ENCODE results near the gene ETV6.

Gene ETV6

DNA sequence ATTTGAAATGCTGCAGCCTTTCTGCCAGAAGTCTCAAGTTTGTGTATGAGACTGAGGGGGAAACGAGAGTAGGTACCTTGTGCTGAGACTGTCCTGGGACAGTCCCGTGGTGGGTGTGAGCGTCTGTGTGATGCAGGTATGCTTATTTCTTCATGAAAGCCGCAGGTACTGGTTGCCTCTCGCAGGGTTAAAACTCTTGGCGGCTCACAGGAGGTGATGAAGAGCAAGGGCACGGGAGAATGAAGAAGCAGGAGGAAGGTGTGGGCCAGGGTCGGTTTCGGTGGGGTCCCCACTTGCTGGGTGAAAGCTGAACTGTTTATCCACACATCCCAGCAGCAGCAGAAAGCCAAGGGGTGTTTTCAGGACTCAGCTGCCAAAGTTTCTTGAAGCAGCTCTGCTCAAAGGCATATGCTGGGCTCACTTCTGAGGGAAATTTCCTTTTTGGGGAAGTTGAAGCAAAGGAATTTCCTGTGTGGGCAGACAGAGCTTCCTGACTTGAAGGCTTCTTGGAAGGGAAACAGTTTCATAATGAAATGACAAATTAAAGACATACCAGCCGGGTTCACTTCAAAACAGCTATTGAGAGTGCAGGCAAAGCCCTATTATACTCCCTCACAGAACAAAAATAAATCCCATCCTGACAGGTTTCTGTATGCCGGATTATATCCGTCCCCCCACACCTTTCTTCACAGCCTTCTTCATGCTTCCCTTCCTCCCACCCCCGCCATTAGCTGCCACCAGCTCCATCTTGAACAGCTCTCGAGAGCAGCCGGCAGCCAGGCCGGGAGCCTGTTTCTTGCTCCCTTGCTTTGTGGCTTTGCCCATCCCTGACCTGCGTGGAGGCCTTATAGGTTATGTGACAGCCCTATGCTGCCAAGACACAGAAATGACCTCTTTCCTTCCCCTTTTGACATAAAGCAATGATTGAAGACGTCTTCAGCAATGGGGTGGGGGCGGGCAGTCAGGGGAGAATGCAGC lies 116.6 kb downstream of the ETV6 start:
- H3K4me3 ChIP-seq (ENCODE audit: low read depth, low read length): no peak overlapping the region
- DNase-seq (ENCODE audit: low read depth, low spot score): peak; percentile 64
- TF ChIP-seq, protein P1, sequence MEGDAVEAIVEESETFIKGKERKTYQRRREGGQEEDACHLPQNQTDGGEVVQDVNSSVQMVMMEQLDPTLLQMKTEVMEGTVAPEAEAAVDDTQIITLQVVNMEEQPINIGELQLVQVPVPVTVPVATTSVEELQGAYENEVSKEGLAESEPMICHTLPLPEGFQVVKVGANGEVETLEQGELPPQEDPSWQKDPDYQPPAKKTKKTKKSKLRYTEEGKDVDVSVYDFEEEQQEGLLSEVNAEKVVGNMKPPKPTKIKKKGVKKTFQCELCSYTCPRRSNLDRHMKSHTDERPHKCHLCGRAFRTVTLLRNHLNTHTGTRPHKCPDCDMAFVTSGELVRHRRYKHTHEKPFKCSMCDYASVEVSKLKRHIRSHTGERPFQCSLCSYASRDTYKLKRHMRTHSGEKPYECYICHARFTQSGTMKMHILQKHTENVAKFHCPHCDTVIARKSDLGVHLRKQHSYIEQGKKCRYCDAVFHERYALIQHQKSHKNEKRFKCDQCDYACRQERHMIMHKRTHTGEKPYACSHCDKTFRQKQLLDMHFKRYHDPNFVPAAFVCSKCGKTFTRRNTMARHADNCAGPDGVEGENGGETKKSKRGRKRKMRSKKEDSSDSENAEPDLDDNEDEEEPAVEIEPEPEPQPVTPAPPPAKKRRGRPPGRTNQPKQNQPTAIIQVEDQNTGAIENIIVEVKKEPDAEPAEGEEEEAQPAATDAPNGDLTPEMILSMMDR (IDR thresholded peaks at IDR 0.05; ENCODE audit: low read depth, low read length): no peak
- in situ Hi-C loops (cut with HindIII; ENCODE audit: low sequenced_read_pairs): no loop called here

DNA sequence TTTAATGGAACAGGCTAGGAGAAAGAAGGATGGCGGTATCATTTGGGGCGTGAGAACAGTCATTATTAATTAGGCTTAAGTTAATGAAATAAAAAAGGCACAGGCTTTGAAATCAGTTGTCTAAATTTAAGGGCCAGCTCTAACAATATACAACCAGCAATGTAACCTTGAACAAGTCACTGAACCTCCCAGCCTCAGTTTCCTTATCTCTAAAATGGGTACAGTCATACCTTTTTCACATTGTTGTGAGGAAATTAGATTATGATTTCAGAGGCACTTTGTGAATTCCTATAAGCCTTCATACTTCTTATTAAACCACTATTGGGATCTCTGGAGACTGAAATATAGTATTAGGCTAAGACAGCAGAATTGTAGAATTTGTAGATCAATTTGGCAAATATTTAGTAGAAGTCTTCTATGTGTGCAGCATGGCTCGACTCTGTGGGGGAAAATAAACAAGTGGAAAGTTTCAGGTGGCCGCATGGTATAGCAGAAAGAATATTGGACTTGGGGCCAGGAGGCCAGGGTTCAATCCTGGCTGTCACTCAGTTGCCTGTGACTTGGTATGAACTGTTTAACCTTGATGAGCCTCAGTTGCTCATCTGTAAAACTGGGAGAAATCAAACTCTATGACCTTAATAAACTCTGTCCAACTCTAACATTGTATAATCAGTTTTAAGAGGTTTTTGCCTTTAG lies 117.7 kb downstream of the ETV6 start:
- in situ Hi-C loops (cut with HindIII; ENCODE audit: low sequenced_read_pairs): no loop called here
- DNase-seq (ENCODE audit: low read depth, low spot score): no peak
- H3K4me3 ChIP-seq (ENCODE audit: low read depth, low read length): no peak overlapping the region
- TF ChIP-seq, protein P1 (IDR thresholded peaks at IDR 0.05; ENCODE audit: low read depth, low read length): no peak

DNA sequence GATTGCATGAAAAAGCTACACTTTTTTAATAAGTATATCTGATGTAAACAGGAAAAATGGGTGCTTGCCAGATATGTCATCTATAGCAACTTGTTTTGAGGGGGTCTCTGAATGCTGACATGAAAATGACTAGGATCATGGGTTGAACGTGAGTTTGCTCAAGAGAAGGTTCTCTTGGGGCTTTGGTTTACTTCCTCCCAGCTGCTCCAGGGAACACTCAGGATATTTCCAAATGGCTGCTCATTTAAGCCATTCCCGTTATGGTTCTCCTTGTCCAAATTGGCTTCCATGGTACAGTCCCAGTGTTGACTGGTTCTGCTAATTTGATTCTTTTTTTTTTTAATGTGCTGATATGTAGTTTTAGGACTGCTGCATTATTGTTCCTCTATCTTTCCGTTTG lies 118.3 kb downstream of the ETV6 start:
- no peak overlapping the region for H3K4me3 ChIP-seq (ENCODE audit: low read depth, low read length)
- no peak for DNase-seq (ENCODE audit: low read depth, low spot score)
- in situ Hi-C loops (cut with HindIII; ENCODE audit: low sequenced_read_pairs): no loop called here
- TF ChIP-seq, protein P1 (IDR thresholded peaks at IDR 0.05; ENCODE audit: low read depth, low read length): no peak

DNA sequence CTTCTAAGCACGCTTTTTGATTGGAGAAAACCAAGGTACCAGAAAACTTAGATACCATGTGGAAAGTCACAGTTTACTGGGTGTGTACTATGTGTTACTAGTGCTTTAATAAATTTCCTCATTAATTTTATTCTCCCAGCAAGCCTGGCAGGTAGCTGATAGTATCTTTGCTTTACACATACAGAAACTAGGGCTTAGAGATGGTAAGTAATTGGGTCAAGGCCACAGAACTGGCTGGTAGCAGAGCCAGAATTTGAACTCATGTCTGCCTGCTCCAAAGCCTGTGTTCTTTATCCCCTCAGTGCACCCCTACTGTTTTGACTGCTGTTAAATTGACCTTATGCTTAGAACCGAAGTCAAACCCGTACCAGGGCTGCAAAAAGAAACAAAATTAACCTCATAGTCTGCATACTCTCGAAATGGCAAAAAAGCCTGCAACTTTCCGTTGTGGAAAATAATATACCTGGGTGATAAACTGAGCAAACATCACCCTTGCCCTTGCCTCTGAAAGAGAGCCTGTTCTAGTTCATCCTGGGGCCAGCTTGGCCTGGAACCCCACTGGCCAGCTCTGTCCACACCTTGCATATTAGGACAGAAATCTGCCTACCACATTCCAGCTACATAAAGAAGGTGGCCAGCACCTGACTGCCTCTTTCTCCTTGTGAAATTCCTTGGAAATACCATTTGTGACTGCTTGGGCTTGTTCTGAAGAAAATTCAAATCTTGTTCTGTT lies 118.9 kb downstream of the ETV6 start:
- no peak for DNase-seq (ENCODE audit: low read depth, low spot score)
- TF ChIP-seq, protein P1 (IDR thresholded peaks at IDR 0.05; ENCODE audit: low read depth, low read length): no peak
- in situ Hi-C loops (cut with HindIII; ENCODE audit: low sequenced_read_pairs): no loop called here
- no peak overlapping the region for H3K4me3 ChIP-seq (ENCODE audit: low read depth, low read length)

DNA sequence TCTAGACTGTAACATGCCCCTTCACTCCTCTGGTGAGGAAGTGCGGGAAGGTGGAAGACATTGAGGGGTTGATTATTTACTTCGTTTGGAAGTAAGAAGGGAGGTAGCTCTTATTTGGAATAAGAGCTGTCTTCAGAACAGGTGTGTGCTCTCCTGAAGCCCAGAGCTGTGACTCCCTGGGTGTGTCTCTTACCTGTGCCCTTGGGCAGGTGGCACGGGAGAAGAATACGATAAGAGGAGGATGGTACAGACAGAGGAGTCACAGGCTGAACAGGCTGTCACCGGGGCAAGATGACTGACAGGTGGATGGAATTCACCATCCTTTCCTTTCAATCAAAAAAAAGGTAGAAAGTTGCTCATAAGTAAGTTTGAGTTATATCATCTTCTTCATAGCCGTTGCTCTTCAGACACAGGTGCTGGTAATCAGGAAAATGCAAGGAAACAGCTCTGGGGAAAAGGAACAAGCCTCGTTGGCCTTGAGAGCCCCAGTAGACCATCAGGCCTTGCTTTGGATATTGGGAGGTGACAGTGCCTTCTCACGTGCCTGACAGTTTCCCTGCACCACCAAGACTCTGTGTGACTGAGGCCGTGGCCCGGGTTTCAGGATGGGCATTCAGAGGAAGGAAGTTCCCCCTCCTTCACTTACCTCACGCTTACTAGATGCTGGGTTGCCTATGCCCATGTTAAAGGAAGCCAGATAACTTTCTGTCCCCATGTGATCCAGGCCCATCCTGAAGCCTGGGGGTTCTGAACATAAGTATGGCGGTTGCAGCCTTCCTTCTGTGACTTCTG lies 120.4 kb downstream of the ETV6 start:
- in situ Hi-C loops (cut with HindIII; ENCODE audit: low sequenced_read_pairs): no loop called here
- no peak overlapping the region for H3K4me3 ChIP-seq (ENCODE audit: low read depth, low read length)
- no peak for DNase-seq (ENCODE audit: low read depth, low spot score)
- TF ChIP-seq, protein P1 (IDR thresholded peaks at IDR 0.05; ENCODE audit: low read depth, low read length): no peak
